Measurements from ENCODE around the gene GPR21.

DNA sequence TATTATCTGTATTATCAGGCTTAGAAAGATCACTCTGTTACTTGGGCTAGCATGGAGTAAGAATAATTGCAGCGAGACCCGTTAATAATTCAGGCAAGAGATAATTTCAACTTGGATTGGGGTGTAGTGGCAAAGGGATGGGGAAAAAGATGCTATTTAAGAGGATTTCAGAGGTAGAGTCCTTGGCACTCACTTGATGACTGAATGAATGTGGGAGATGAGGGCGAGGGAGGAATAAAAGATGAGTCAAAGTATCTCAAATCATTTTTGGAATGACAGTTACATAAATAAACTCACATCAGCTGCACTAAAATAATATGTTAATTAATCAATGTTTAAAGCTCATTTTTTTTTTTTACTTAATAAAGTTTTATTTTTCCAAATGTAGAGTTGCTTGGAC, 4.5 kb upstream of the GPR21 start:
- TF ChIP-seq, protein P1, sequence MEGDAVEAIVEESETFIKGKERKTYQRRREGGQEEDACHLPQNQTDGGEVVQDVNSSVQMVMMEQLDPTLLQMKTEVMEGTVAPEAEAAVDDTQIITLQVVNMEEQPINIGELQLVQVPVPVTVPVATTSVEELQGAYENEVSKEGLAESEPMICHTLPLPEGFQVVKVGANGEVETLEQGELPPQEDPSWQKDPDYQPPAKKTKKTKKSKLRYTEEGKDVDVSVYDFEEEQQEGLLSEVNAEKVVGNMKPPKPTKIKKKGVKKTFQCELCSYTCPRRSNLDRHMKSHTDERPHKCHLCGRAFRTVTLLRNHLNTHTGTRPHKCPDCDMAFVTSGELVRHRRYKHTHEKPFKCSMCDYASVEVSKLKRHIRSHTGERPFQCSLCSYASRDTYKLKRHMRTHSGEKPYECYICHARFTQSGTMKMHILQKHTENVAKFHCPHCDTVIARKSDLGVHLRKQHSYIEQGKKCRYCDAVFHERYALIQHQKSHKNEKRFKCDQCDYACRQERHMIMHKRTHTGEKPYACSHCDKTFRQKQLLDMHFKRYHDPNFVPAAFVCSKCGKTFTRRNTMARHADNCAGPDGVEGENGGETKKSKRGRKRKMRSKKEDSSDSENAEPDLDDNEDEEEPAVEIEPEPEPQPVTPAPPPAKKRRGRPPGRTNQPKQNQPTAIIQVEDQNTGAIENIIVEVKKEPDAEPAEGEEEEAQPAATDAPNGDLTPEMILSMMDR (conservative IDR thresholded peaks at IDR 0.05; ENCODE audit: low read depth in 2 of 2), result no peak
- no peak for TF ChIP-seq EZH2 (IDR thresholded peaks at IDR 0.05; ENCODE audit: low read depth, unreplicated experiment)
